Stimulated activated CD8-positive, alpha-beta memory T cell treated with anti-CD3 and anti-CD28 coated beads, Interleukin-12 subunit alpha, Interleukin-12 subunit beta, amount 100 ng/mL, for 24 hours (primary cell): ENCODE results near the gene SCN3B.

ENCODE experiments used
- DNase-seq: peaks from one replicate; pipeline ENCODE4 v3.0.0-alpha.2; 2020; ENCODE audit errors: extremely low read depth

The SCN3B gene

DNA sequence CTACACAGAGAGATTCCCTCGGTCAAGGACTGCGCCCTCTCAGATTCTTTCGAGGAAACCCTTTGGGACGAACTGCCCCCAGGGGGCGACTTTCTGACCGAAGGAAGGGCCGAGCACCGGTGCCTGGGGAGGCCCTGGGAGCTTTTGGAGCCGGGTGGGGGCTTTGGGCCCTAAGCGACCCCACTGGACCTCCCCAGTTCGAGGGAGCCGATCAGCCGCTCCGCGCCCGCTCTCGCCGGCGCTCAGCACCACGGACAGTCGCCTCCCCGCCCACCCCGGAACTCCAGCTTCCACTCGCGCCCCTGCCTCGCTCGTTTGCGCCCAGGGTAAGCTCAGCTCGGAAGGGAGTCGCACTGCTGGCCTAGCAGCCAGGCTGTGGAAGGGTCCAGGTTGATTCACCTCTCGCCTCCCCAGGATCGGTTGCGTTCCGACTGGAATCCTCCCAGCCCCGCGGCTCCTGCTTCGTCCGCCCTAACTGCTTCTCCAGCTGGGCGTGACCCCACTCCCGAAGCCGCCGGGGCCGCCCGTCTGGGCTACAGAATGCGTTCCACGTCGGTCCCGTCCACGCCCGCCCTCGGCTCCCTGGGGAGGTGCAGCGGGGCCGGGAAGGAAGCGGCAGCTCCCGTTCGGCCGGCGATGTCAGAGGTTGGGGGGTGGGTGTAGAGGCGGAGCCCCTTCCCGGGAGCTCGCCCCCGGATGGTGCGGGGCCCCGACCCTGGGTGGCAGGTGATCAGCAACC lies 428 bp downstream of the SCN3B start:
- DNase-seq = no peak

GRCh38 chr11:123653483-123653826 lies 969 bp downstream of the SCN3B start:
- no peak for DNase-seq

GRCh38 chr11:123652599-123652998 lies 1.8 kb downstream of the SCN3B start:
- DNase-seq = no peak

GRCh38 chr11:123650901-123651300 lies 3.5 kb downstream of the SCN3B start:
- DNase-seq = no peak

DNA sequence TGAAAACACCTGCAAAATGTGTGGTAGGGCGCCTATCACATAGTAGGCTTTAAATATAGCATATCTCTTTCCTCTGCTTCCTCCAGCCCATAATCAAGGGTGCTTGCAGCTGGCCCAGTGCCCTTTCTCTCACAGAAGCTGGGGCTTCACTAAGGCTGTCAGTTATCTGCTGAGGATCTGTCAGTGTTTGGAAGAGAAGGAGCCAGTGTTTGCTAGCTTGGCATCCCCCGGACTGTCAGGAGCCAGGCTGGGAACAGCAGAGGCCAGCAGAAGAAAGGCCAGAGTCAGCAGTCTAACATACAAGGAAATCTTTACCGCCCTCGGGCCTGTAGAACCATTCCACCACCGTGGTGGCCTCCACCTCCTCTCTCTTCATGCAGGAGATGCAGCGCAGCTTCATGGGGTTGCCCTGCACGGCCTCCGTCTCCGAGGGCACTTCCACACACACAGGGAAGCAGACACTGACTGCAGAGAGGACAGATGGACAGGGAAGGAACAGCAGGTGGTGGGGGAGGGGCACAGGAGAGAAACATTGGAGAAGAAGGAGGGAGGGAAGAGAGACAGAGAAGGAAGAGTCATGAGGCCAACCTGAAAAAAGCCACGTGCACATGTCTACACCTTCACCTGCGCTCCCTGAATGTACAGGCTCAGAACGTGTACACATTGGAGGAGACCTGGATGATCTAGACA lies 9.0 kb downstream of the SCN3B start:
- DNase-seq = no peak

DNA sequence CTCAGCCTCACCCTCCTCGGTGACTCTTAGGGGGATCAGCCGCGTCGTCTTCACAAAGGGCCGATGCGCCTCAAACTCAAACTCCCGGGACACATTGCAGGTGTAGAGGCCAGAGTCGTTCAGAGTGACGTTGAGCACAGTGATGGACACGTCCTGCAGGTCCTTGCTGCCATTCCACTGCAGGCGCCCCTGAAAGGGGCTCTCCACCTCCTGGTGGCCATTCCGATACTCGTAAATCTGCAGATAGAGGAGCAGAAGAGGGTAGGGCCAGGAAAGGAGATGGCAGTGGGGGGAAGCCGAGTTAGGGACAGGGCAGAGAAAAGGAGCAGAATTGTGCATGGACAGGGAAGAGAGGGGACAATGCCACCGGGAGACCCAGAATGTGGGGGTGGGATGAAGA lies 12.0 kb downstream of the SCN3B start:
- no peak for DNase-seq

DNA sequence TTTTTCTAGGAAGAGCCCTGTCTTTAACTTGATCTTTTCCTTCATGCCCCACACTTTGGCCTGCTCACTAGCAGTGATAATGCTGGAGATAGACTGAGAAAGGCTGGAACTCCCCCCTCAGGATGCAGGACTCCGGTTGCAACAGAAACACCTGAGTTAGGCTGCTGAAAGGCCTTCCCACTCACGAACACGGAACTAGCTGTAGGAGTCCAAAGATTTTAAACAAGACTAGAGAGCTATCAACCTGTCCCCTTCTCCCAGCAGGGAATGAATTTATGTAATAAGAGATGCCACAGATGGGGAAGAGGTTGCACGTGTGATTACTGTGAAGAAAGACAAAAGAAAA lies 13.0 kb downstream of the SCN3B start:
- no peak for DNase-seq

DNA sequence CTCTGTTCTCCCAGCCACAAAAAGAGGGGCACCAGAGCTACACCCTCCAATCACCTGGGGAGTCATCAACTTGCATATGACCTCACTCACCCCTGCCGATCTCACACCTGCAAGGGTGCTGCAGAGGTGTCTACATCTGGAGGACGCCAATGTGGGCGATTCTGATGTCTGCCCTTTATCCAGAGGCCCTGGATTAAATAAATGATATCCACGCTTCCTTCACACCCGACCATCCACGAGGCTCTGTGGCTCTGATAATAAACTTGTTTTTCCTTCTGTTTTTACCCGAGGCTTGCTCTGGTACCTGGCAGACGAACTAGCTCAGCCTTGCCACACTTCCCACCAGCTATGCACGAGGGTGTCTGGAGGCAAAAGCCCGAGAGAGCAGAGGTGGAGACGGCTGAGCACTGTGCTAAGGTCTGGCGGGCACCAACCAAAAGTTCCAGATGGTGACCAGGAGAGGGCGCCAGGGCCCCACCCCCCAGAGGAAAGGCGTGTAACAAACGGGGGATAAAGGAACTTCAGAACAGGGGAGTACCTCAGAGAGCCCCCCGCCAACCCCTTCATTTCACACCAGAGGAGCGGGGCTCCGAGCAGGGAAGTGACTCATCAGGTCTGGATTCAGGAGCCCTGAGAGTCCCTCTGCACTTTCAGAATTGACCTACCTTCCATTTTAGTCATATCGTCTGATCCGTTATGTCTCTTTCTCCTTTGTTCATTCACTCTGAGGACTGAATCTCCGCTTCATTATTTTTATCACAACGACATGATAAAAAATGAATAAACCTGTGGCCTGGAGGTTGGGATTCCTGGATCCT lies 13.5 kb downstream of the SCN3B start:
- no peak for DNase-seq

GRCh38 chr11:123640029-123640428 lies 14.4 kb downstream of the SCN3B start:
- DNase-seq = no peak

DNA sequence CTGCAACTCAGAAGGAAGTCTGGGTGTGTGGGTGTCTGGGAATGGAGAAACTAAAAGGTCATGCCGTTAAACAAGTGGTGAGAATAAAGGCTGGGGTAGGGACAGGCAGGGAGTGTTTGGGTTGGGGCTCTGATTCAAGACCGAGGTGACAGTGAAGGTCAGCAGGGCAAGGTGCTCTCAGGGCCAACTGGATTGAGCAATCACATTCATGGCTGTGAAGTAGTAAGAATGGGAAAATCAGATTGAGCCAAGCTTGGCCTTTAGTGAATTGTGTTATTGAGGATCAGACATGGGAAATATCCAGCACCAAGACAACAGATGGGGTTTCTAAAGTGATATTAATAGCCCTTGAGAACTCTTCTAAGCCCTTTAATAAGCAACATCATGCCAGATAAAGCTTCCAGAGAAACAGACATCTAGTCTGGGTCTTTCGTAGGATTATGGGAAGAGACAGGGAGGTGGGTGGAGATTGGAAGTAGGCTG lies 24.3 kb downstream of the SCN3B start:
- DNase-seq = no peak

- no peak for DNase-seq
These were observed 25.3 kb downstream of the SCN3B start for GRCh38 chr11:123628936-123629683.

DNA sequence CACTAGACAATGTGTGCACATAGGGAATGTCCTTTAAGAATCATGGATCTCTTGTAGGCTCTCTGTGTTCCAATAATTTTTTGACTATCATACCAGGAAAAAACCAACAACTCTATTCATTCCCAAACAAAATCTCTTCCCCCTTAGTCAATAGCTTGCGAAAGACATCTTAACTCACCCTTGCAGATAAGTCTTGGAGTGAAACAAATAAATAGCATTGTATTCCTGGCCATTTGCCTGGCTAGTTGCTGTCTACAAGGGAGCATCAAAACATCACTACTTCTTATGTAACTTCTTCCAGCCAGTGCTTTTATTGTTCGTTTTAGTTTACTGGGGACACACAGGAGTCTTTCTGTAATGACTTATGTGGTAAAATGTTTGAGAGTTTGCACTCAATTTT lies 29.4 kb downstream of the SCN3B start:
- DNase-seq = no peak

DNA sequence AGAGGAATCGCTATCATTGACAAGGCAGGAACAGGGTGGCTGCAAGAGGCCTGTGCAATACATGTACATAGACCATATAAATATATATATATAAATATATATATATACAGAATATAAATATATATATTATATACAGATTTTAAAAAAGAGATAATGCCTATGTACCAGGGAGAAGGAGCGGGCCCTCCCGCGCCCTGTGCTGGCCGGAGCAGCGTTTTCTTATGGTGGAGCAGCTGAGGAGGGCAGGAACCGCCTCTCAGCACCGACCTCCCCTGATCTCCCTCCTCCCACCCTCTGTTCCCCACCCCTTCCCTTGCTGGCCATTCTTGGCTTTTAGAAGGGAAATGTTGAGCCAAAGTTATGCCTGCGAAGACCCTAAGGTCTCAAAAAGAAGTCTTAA lies 31.8 kb downstream of the SCN3B start:
- DNase-seq = no peak

DNA sequence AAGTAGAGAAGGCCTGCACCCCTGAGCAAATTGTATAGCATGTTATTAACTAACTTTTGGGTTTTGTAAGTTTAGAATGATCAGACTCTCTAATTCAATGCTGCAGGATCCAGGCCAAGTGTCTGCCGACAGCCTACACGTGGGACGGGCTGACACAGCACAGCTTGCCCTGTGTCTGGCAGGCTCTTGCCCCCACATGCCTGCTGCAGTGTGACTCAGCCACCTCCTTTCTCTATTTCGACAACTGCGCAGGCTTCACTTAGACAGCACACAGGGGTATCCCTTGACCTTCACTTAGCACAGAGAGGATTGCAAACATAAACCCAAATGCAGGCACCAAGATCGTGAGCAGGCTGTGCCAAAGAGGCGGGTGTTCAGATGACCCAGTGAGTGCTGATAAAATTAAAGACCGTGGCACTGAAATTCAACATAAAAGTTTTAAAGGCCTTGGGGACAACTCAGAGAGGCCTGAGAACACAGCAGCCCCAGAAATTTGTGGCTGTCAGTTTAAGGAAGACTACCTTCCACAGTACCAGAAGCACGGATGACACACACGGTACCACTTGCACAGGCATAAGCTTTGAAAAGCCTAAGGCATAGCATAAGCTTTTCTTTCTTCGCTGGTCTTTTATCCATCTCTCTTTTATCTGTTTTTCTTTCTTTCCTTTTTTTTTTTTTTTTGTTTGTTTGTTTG lies 37.8 kb downstream of the SCN3B start:
- no peak for DNase-seq

DNA sequence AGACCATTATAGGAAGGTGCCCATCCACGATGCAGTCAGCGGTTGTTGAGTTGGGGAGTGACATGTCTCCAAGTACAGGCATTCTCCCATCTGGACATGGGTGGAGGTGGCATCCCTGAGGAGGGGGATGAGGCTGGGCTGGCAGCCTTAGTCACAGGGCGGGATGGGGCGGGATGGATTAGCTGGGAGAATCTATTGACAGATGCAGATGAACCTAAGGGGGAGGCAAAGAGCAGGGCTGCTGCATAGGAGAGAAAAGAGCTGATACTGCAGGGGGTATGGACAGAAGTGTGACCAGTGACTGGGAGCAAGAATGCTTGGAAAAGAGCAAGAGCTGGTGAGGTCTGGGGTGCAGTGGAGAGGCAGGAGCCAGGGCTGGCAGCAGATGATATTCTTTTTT lies 42.7 kb downstream of the SCN3B start:
- no peak for DNase-seq

DNA sequence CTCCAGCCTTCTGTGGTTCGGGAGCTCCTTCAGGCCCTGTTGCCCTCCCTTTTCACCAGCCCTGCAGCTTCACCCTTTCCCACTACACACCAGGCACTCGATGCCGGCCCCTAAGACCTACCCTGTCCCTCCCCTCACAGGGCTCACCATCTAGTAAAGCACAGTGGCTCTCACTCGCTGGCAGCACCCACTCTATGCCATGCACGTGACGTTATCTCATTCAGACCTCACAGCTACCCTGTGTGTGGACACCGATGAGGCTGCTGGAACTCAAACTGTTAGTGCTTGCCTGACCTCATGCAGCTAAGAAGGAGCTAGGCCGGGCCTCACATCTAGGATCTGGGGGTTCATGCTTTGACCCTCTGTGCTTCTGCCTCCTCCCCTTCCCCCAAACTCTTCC lies 45.5 kb downstream of the SCN3B start:
- no peak for DNase-seq

DNA sequence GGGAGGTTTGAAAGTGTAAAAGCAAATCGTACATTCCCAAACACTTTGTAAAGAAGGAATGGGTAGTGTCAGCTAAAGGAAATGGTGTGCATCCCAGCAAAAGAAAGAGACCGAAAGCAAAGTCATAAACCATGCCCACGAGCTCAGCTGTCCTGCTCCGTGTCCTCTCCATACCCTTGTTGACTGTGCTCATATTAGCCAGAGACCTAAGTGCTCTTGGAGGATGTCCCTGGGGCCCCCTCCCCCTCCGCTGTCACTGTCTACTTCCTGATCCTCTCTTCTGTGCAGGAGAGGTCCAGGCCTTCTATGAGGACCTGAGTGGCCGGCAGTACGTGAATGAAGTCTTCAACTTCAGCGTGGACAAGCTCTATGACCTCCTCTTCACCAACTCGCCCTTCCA lies 46.1 kb downstream of the SCN3B start:
- no peak for DNase-seq

- no peak for DNase-seq
These were observed 46.6 kb downstream of the SCN3B start for GRCh38 chr11:123607781-123608180.

DNA sequence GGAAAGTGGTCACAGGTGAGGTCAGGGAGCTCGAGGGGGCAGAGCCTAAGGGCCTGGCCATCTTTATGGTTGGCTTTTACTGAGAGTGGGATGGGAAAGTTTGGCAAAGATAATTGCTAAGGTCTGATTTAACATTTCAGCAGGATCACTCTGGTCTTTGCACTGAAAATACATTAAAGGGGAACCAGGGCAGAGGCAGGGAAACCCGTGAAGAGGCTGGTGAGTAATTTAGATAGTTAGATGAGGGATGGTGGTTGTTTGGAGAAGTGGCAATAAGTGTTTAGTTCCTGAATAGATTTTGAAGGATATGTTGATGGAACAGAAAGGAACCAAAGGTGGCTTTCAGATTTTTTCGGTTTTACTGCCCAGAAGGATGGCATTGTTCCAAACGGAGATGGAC lies 50.8 kb downstream of the SCN3B start:
- no peak for DNase-seq

- DNase-seq = no peak
These were observed 52.7 kb downstream of the SCN3B start for GRCh38 chr11:123601743-123602142.

- no peak for DNase-seq
These were observed 53.3 kb downstream of the SCN3B start for GRCh38 chr11:123601136-123601535.

- DNase-seq = no peak
These were observed 56.6 kb downstream of the SCN3B start for GRCh38 chr11:123597859-123598258.
